Tibial nerve (tissue), 4 donors: ENCODE results near the gene PRIM1. TPM values are rescaled to one million over a fixed set of nuclear protein-coding genes. Genes with fewer than 3 reads are reported as not detected.

Source experiments
- DNase-seq, 2 donors: peaks; one replicate each; pipeline ENCODE4 v3.0.0-alpha.2; 2019; ENCODE audit warnings: low spot score in 2 of 2
- H3K27ac ChIP-seq, 4 donors: fragments of 200-600 bp; sonication (generic) in 3 of 4; one replicate each; pipeline ENCODE4 v1.5.1; 2017 to 2019; ENCODE audit warnings: mild to moderate bottlenecking in 1 of 4
- H3K27me3 ChIP-seq, 2 donors: fragments of 200-600 bp; sonication (generic) in 1 of 2; one replicate each; pipeline versions ENCODE4 v1.5.1 to v1.6.0; 2017 to 2019
- H3K36me3 ChIP-seq, 3 donors: fragments of 200-600 bp; sonication (generic); one replicate each; pipeline ENCODE4 v1.5.1; 2018 to 2019
- H3K4me1 ChIP-seq, 4 donors: fragments of 200-600 bp; sonication (generic) in 3 of 4; one replicate each; pipeline ENCODE4 v1.5.1; 2017 to 2019
- H3K4me3 ChIP-seq, 4 donors: fragments of 200-600 bp; sonication (generic) in 3 of 4; one replicate each; pipeline ENCODE4 v1.5.1; 2017 to 2019; ENCODE audit warnings: mild to moderate bottlenecking in 1 of 4, moderate library complexity in 1 of 4
- H3K9me3 ChIP-seq, 4 donors: fragments of 200-600 bp; sonication (generic) in 3 of 4; one replicate each; pipeline ENCODE4 v1.5.1; 2017 to 2019
- EP300 ChIP-seq, 2 donors: sonication (generic); formaldehyde crosslinking; IDR thresholded peaks; one replicate each; pipeline ENCODE4 v1.6.1; 2017; ENCODE audit warnings: antibody characterized with exemption in 2 of 2, mild to moderate bottlenecking in 1 of 2
- POLR2A ChIP-seq, 2 donors: fragments of 450-650 bp; IDR thresholded peaks; one replicate each; pipeline ENCODE4 v1.6.1; 2017; ENCODE audit warnings: antibody characterized with exemption in 2 of 2, mild to moderate bottlenecking in 2 of 2, moderate library complexity in 2 of 2
- WGBS, 2 donors: methylation state at CpG; one replicate each; pipeline ENCODE4 v1.1.5; 2018; 5-methylcytosine and 5-hydroxymethylcytosine counted together
- total RNA-seq, 4 donors: library from RNA; depleted of rRNA; stranded (reverse); fragments of >200 nt; gene quantifications; one replicate each; pipeline ENCODE4 v1.1.0, GENCODE V29; 2016
- TF ChIP-seq, protein P1 (sequence below), 5 experiments: fragments of 200-600 bp in 3 of 5; fragments of 450-650 bp in 2 of 5; sonication (generic) in 3 of 5; IDR thresholded peaks; one replicate each; pipeline ENCODE4 v1.5.1; 2016 to 2019; ENCODE audit warnings: antibody characterized with exemption in 5 of 5, mild to moderate bottlenecking in 3 of 5, moderate library complexity in 2 of 5

Gene PRIM1
- total RNA-seq, 4 donors from 2014 or later, result 2.4 to 10.1 (median 6.1) TPM

DNA sequence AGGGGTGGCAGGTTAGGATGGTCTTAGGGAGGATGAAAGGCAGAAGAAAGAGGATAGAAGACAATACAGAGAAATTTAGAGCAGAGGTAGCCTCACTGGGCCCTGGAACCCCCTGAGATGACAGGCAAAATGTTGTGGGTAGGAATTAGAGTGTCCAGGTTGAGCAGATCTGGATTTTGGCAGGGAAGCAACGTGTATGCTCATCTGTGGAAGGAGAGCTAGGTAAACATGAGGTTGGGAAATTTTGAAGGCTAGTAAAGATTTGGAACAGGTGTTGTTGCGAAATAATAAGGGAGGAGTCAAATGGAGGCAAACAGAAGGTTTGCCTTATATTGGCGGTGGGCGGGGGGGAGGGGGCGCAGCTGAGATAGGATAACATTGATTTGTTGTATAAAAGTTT lies 16.3 kb upstream of the PRIM1 start:
- no peak for DNase-seq
- 92 to 93% methylated on average over 5 of the region's 5 CpGs for WGBS, 2 donors
- Histone ChIP-seq H3K27me3 (no peaks in the 10 kb centered on the region), H3K27ac (no peak overlapping the region), H3K4me1 (no peaks in the 10 kb centered on the region), H3K4me3 (no peak overlapping the region), H3K9me3 (no peaks in the 10 kb centered on the region), H3K36me3 (no peaks in the 10 kb centered on the region)
- TF ChIP-seq EP300 (IDR thresholded peaks at IDR 0.05) (no peak), POLR2A (IDR thresholded peaks at IDR 0.05) (no peak)
- TF ChIP-seq, protein P1, sequence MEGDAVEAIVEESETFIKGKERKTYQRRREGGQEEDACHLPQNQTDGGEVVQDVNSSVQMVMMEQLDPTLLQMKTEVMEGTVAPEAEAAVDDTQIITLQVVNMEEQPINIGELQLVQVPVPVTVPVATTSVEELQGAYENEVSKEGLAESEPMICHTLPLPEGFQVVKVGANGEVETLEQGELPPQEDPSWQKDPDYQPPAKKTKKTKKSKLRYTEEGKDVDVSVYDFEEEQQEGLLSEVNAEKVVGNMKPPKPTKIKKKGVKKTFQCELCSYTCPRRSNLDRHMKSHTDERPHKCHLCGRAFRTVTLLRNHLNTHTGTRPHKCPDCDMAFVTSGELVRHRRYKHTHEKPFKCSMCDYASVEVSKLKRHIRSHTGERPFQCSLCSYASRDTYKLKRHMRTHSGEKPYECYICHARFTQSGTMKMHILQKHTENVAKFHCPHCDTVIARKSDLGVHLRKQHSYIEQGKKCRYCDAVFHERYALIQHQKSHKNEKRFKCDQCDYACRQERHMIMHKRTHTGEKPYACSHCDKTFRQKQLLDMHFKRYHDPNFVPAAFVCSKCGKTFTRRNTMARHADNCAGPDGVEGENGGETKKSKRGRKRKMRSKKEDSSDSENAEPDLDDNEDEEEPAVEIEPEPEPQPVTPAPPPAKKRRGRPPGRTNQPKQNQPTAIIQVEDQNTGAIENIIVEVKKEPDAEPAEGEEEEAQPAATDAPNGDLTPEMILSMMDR (IDR thresholded peaks at IDR 0.05), result no peak

- WGBS, 2 donors, result 74 to 77% methylated on average over 6 of the region's 6 CpGs
- DNase-seq, result no peak
- no peaks in the 10 kb centered on the region for H3K27me3 ChIP-seq
- TF ChIP-seq EP300 (IDR thresholded peaks at IDR 0.05), result no peak
- no peak overlapping the region for H3K27ac ChIP-seq
- H3K9me3 ChIP-seq, result no peaks in the 10 kb centered on the region
- no peaks in the 10 kb centered on the region for H3K36me3 ChIP-seq
- H3K4me1 ChIP-seq, result no peaks in the 10 kb centered on the region
- no peak overlapping the region for H3K4me3 ChIP-seq
Measured at GRCh38 chr12:56766535-56766934, 14.4 kb upstream of the PRIM1 start.

DNA sequence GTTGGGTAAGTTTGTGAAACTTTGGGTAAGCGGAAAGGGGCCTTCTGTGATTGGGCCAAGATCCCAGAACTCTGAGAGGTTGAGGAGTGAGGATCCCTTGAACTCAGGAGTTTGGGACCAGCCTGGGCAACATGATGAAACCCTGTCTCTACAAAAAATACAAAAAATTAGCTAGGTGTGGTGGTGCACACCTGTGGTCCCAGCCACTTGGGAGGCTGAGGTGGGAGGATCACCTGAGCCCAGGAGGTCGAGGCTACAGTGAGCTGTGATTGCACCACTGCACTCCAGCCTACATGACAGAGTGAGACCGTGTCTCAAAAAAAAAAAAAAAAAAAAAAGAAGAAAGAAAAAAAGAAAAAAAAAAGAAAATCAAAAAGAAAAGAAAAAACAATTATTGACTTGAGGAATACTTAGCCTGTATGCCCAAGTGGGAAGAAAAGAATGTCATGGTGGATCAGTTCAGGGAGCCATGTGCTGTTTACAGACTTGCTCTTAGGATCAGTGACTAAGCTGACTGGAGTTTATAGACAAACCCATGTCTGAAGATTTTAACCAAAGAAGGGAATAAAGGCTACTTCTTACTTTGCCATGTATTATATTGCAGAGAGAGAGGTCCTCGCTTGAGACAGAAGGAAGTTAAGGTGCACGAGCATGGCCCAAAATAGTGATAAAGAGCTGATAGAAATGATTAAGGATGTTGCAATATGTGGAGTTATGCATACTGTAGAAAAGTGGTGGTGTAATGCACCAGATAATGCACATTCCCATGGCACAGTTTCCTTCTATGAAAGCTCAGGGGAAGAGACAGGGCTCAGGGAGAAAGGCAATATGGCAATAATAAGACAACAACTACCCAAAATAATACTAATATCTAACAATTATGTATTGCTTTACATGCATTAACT lies 11.9 kb upstream of the PRIM1 start:
- Histone ChIP-seq H3K9me3 (peaks cover 0 to under 1% (median 0%) of the 10 kb centered on the region in 4 donors), H3K27me3 (no peaks in the 10 kb centered on the region), H3K4me1 (no peaks in the 10 kb centered on the region), H3K4me3 (no peak overlapping the region), H3K27ac (no peak overlapping the region), H3K36me3 (no peaks in the 10 kb centered on the region)
- TF ChIP-seq EP300 (IDR thresholded peaks at IDR 0.05), result no peak
- TF ChIP-seq POLR2A (IDR thresholded peaks at IDR 0.05), result no peak
- TF ChIP-seq, protein P1 (IDR thresholded peaks at IDR 0.05), result no peak
- WGBS, 2 donors, result 71 to 77% methylated on average over 5 of the region's 5 CpGs
- DNase-seq, result no peak

- Histone ChIP-seq H3K36me3 (no peaks in the 10 kb centered on the region), H3K4me1 (no peaks in the 10 kb centered on the region), H3K9me3 (peaks cover 0 to 11% (median 0%) of the 10 kb centered on the region in 4 donors), H3K27ac (no peak overlapping the region), H3K27me3 (no peaks in the 10 kb centered on the region), H3K4me3 (no peak overlapping the region)
- WGBS, 2 donors, result 64 to 70% methylated on average over 2 of the region's 2 CpGs
- DNase-seq, result no peak
- TF ChIP-seq EP300 (IDR thresholded peaks at IDR 0.05), result no peak
- no peak for TF ChIP-seq POLR2A (IDR thresholded peaks at IDR 0.05)
- TF ChIP-seq, protein P1 (IDR thresholded peaks at IDR 0.05), result no peak
Measured at GRCh38 chr12:56761812-56762211, 9.7 kb upstream of the PRIM1 start.

- Histone ChIP-seq H3K4me1 (no peaks in the 10 kb centered on the region), H3K4me3 (no peak overlapping the region), H3K36me3 (no peaks in the 10 kb centered on the region), H3K27me3 (no peaks in the 10 kb centered on the region), H3K27ac (no peak overlapping the region), H3K9me3 (peaks cover 0 to 11% (median 0%) of the 10 kb centered on the region in 4 donors)
- WGBS, 2 donors, result 86 to 89% methylated on average over 7 of the region's 7 CpGs
- TF ChIP-seq EP300 (IDR thresholded peaks at IDR 0.05), result no peak
- TF ChIP-seq POLR2A (IDR thresholded peaks at IDR 0.05), result no peak
- TF ChIP-seq, protein P1 (IDR thresholded peaks at IDR 0.05), result no peak
- DNase-seq, result no peak
Measured at GRCh38 chr12:56760460-56760859, 8.3 kb upstream of the PRIM1 start.
